Liver (tissue), 9 donors: ENCODE data around the gene GTF2F2. TPM values are rescaled to one million over a fixed set of nuclear protein-coding genes. Genes with fewer than 3 reads are reported as not detected.

Source experiments
- DNase-seq: peaks from one replicate; pipeline ENCODE4 v3.0.0-alpha.2; 2017; ENCODE audit warnings: low spot score
- H3K27ac ChIP-seq, 2 donors: one replicate each; pipeline ENCODE4 v1.7.0; 2013; ENCODE audit warnings: inconsistent platforms in 2 of 2, low read length in 2 of 2, control low read depth in 1 of 2, low read depth in 1 of 2, mild to moderate bottlenecking in 1 of 2
- H3K27me3 ChIP-seq, 4 donors: one replicate each; pipeline versions ENCODE4 v1.6.1 to v1.7.0; 2013; ENCODE audit warnings: low read length in 3 of 4, inconsistent platforms in 1 of 4, mild to moderate bottlenecking in 1 of 4, moderate library complexity in 1 of 4; ENCODE audit not compliant: control insufficient read depth in 4 of 4, insufficient read depth in 4 of 4
- H3K36me3 ChIP-seq, 4 donors: one replicate each; pipeline versions ENCODE4 v1.6.1 to v1.7.0; 2013; ENCODE audit warnings: low read length in 3 of 4, mild to moderate bottlenecking in 3 of 4, low read depth in 1 of 4, moderate library complexity in 1 of 4; ENCODE audit not compliant: control insufficient read depth in 4 of 4, insufficient read depth in 3 of 4
- H3K4me1 ChIP-seq, 4 donors: one replicate each; pipeline versions ENCODE4 v1.6.1 to v1.7.0; 2013; ENCODE audit warnings: low read length in 3 of 4, mild to moderate bottlenecking in 3 of 4, moderate library complexity in 1 of 4; ENCODE audit not compliant: control insufficient read depth in 4 of 4, insufficient read depth in 4 of 4
- H3K4me3 ChIP-seq, 3 donors: one replicate each; pipeline versions ENCODE4 v1.6.1 to v1.7.0; 2013; ENCODE audit warnings: low read length in 3 of 3, control low read depth in 1 of 3, low read depth in 1 of 3, mild to moderate bottlenecking in 1 of 3
- H3K9ac ChIP-seq, 2 donors: one replicate each; pipeline ENCODE4 v1.7.0; 2013; ENCODE audit warnings: low read length in 2 of 2, mild to moderate bottlenecking in 2 of 2, moderate library complexity in 2 of 2, control low read depth in 1 of 2, low read depth in 1 of 2
- H3K9me3 ChIP-seq, 4 donors: one replicate each; pipeline versions ENCODE4 v1.6.1 to v1.7.0; 2013; ENCODE audit warnings: low read length in 3 of 4; ENCODE audit not compliant: control insufficient read depth in 4 of 4
- CTCF ChIP-seq: fragments of 150-350 bp; IDR thresholded peaks from 2 replicates; pipeline ENCODE4 v1.5.1; 2017; ENCODE audit warnings: improper control_type of control experiment, low read depth, low read length; ENCODE audit not compliant: missing input control
- EGR1 ChIP-seq, 2 donors: IDR thresholded peaks; 2 replicates each; pipeline ENCODE4 v1.6.1; 2016 to 2018; ENCODE audit warnings: antibody characterized with exemption in 2 of 2, low read depth in 2 of 2
- FOXA1 ChIP-seq: IDR thresholded peaks from 2 replicates; pipeline ENCODE4 v1.6.1; 2016; ENCODE audit warnings: antibody characterized with exemption
- FOXA2 ChIP-seq: IDR thresholded peaks from 2 replicates; pipeline ENCODE4 v1.6.1; 2016; ENCODE audit warnings: antibody characterized with exemption
- HNF4A ChIP-seq, 2 donors: conservative IDR thresholded peaks; 2 replicates each; pipeline ENCODE4 v1.6.1; 2016; ENCODE audit warnings: antibody characterized with exemption in 2 of 2, mild to moderate bottlenecking in 2 of 2
- JUND ChIP-seq, 2 donors: IDR thresholded peaks; 2 replicates each; pipeline ENCODE4 v1.6.1; 2016; ENCODE audit warnings: antibody characterized with exemption in 2 of 2
- MAX ChIP-seq: IDR thresholded peaks from 2 replicates; pipeline ENCODE4 v1.6.1; 2016; ENCODE audit warnings: antibody characterized with exemption
- NR2F2 ChIP-seq: IDR thresholded peaks from 2 replicates; pipeline ENCODE4 v1.6.1; 2016; ENCODE audit warnings: antibody characterized with exemption
- RAD21 ChIP-seq, 2 donors: IDR thresholded peaks; 2 replicates each; pipeline ENCODE4 v1.6.1; 2016; ENCODE audit warnings: antibody characterized with exemption in 2 of 2, mild to moderate bottlenecking in 2 of 2
- REST ChIP-seq: IDR thresholded peaks from 2 replicates; pipeline ENCODE4 v1.6.1; 2016; ENCODE audit warnings: antibody characterized with exemption, mild to moderate bottlenecking
- RXRA ChIP-seq, 2 donors: IDR thresholded peaks; 2 replicates each; pipeline ENCODE4 v1.6.1; 2017 to 2018; ENCODE audit warnings: antibody characterized with exemption in 2 of 2, mild to moderate bottlenecking in 1 of 2
- YY1 ChIP-seq: IDR thresholded peaks from 2 replicates; pipeline ENCODE4 v1.6.1; 2016; ENCODE audit warnings: antibody characterized with exemption, mild to moderate bottlenecking
- ZBTB33 ChIP-seq: IDR thresholded peaks from 2 replicates; pipeline ENCODE4 v1.6.1; 2016; ENCODE audit warnings: antibody characterized with exemption
- WGBS: extraction: QIAGEN DNeasy Blood & Tissue Kit; methylation state at CpG from one replicate; pipeline ENCODE4 v1.1.7; 2013; 5-methylcytosine and 5-hydroxymethylcytosine counted together
- polyA plus RNA-seq, 2 donors: library from polyadenylated mRNA; stranded (reverse) in 1 of 2; unstranded in 1 of 2; fragments of 200-250 nt in 1 of 2; fragments of >200 nt in 1 of 2; fragmentation: Nextera tagmentation in 1 of 2; extraction: Ambion mirVana in 1 of 2; gene quantifications; one replicate each; pipeline versions ENCODE4 v1.2.1 to v1.2.3, GENCODE V29; 2013 to 2015
- total RNA-seq, 2 donors: library from RNA; depleted of rRNA; stranded (reverse); fragments of >200 nt; gene quantifications; one replicate each; pipeline ENCODE4 v1.2.3, GENCODE V29; 2014
- donor health status: healthy.
- donor health status: healthy.
- donor health status: healthy.
- donor health status: healthy.
- donor health status: healthy.

Gene GTF2F2
- total and polyA plus RNA-seq, 4 donors: 6.0 to 8.5 (median 7.3) TPM

GRCh38 chr13:45167611-45168554 lies 47.6 kb downstream of the GTF2F2 start:
- Histone ChIP-seq H3K4me3 (no peak overlapping the region), H3K4me1 (no peaks in the 10 kb centered on the region), H3K27me3 (no peaks in the 10 kb centered on the region), H3K36me3 (peaks cover 0 to 2% (median 0%) of the 10 kb centered on the region in 4 donors), H3K27ac (no peak overlapping the region), H3K9me3 (no peaks in the 10 kb centered on the region), H3K9ac (no peak overlapping the region)
- TF ChIP-seq JUND (IDR thresholded peaks at IDR 0.05) (peak in 1 of 2 donors; percentile 37), CTCF (no peak), RXRA (IDR thresholded peaks at IDR 0.05) (no peak)
- DNase-seq: no peak
- 86% methylated on average over 12 of the region's 12 CpGs for WGBS

GRCh38 chr13:45168555-45168930 lies 48.2 kb downstream of the GTF2F2 start:
- no peaks in the 10 kb centered on the region for H3K4me1 ChIP-seq
- no peak for DNase-seq
- H3K27me3 ChIP-seq: no peaks in the 10 kb centered on the region
- H3K36me3 ChIP-seq: peaks cover 0 to 2% (median 0%) of the 10 kb centered on the region in 4 donors
- no peak overlapping the region for H3K27ac ChIP-seq
- H3K9me3 ChIP-seq: no peaks in the 10 kb centered on the region
- 91% methylated on average over 2 of the region's 2 CpGs for WGBS
- no peak for TF ChIP-seq RXRA (IDR thresholded peaks at IDR 0.05)
- TF ChIP-seq FOXA1: no peak
- TF ChIP-seq CTCF: no peak
- no peak for TF ChIP-seq RAD21 (IDR thresholded peaks at IDR 0.05)
- TF ChIP-seq REST: no peak
- no peak for TF ChIP-seq NR2F2
- TF ChIP-seq MAX: no peak
- no peak for TF ChIP-seq FOXA2
- no peak for TF ChIP-seq EGR1 (IDR thresholded peaks at IDR 0.05; ENCODE audit: low read depth in 2 of 2)
- no peak for TF ChIP-seq ZBTB33
- no peak for TF ChIP-seq HNF4A (conservative IDR thresholded peaks at IDR 0.05)
- TF ChIP-seq JUND (IDR thresholded peaks at IDR 0.05): no peak
- no peak for TF ChIP-seq YY1
- H3K9ac ChIP-seq: no peak overlapping the region
- no peak overlapping the region for H3K4me3 ChIP-seq
